Smooth muscle cell (in vitro differentiated cells): ENCODE measurements around the gene GAB2. TPM values are rescaled to one million over a fixed set of nuclear protein-coding genes. Genes with fewer than 3 reads are reported as not detected.

Experiments used
- DNase-seq: peaks from one replicate; lab custom pipeline; 2025; ENCODE audit not compliant: unreplicated experiment; lab: John Stamatoyannopoulos, UW
- H2AFZ ChIP-seq: fragments of 200-600 bp; sonication (generic); 2 replicates; pipeline ENCODE4 v1.6.0; 2016; ENCODE audit warnings: antibody characterized with exemption, low read depth, mild to moderate bottlenecking
- H3F3A ChIP-seq: fragments of 200-600 bp; sonication (generic); 2 replicates; pipeline ENCODE4 v1.6.0; 2017; ENCODE audit warnings: antibody characterized with exemption, low read depth
- H3K27ac ChIP-seq: fragments of 200-600 bp; sonication (generic); 2 replicates; pipeline ENCODE4 v1.5.1; 2016; ENCODE audit warnings: low read depth, mild to moderate bottlenecking
- H3K27me3 ChIP-seq: fragments of 200-600 bp; sonication (generic); 2 replicates; pipeline ENCODE4 v1.6.1; 2016; ENCODE audit warnings: low read depth, mild to moderate bottlenecking
- H3K36me3 ChIP-seq: fragments of 200-600 bp; sonication (generic); 2 replicates; pipeline ENCODE4 v1.5.1; 2016; ENCODE audit warnings: low read depth
- H3K4me1 ChIP-seq: fragments of 200-600 bp; sonication (generic); 2 replicates; pipeline ENCODE4 v1.5.1; 2016; ENCODE audit warnings: low read depth
- H3K4me2 ChIP-seq: fragments of 200-600 bp; sonication (generic); 2 replicates; pipeline ENCODE4 v1.6.0; 2016; ENCODE audit warnings: mild to moderate bottlenecking
- H3K4me3 ChIP-seq: fragments of 200-600 bp; sonication (generic); 2 replicates; pipeline ENCODE4 v1.5.1; 2016; ENCODE audit warnings: mild to moderate bottlenecking
- H3K79me2 ChIP-seq: fragments of 200-600 bp; sonication (generic); 2 replicates; pipeline ENCODE4 v1.6.0; 2016; ENCODE audit warnings: low read depth, mild to moderate bottlenecking
- H3K9ac ChIP-seq: fragments of 200-600 bp; sonication (generic); 2 replicates; pipeline ENCODE4 v1.6.0; 2016; ENCODE audit warnings: low read depth
- H3K9me3 ChIP-seq: fragments of 200-600 bp; sonication (generic); replicated peaks from 2 replicates; pipeline ENCODE4 v1.5.1; 2016; ENCODE audit warnings: low read depth
- H4K20me1 ChIP-seq: fragments of 200-600 bp; sonication (generic); 2 replicates; pipeline ENCODE4 v1.6.0; 2016; ENCODE audit warnings: low read depth
- WGBS: methylation state at CpG from one replicate; pipeline ENCODE4 v1.1.7; 2016; ENCODE audit warnings: low lambda C conversion rate; 5-methylcytosine and 5-hydroxymethylcytosine counted together
- polyA plus RNA-seq: library from polyadenylated mRNA; unstranded; fragments of >200 nt; fragmentation: Nextera tagmentation; extraction: Ambion mirVana; gene quantifications from 2 replicates; pipeline ENCODE4 v1.2.1, GENCODE V29; 2016
- total RNA-seq: library from RNA; depleted of rRNA; stranded (reverse); fragments of >200 nt; gene quantifications from 2 replicates; pipeline ENCODE4 v1.2.3, GENCODE V29; 2014
- TF ChIP-seq, protein P1 (sequence below): fragments of 200-600 bp; sonication (generic); IDR thresholded peaks from 2 replicates; pipeline ENCODE4 v1.5.1; 2017; ENCODE audit warnings: borderline replicate concordance, mild to moderate bottlenecking, antibody characterized with exemption; ENCODE audit not compliant: insufficient read depth, poor library complexity, severe bottlenecking

GAB2 gene
- total and polyA plus RNA-seq, 2 experiments from 2014 or later = 4.2 to 9.7 TPM

DNA sequence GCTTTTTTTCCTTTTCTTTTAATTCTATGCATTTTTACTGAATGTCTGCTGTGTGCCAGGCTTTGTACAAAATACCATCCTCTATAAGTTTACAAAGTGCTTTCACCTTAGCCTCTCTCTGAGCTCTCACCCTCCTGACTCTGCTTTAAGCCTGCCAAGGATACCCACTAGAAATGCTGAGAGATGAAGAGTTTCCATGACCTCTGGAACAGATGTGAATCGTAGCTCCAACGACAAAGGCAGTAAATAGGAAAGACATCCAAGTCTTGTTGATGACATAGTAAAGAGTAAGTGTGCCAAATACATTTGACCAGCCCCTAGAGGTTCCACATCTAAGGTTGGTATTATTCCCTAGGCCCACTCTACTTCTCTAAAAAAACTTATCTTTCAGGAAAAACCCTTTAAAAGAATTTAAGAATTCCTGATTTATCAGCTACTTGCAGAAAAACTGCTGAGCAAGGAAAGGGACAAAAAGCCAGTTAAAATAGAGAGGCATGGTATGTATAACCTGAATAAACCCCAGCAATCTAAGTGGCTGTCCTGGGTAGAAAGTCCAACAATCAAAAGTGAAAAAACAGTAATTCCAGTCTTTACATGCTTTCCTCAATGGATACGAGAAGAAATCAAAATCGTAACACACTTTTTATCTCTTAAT, 45.4 kb downstream of the GAB2 start:
- TF ChIP-seq, protein P1, sequence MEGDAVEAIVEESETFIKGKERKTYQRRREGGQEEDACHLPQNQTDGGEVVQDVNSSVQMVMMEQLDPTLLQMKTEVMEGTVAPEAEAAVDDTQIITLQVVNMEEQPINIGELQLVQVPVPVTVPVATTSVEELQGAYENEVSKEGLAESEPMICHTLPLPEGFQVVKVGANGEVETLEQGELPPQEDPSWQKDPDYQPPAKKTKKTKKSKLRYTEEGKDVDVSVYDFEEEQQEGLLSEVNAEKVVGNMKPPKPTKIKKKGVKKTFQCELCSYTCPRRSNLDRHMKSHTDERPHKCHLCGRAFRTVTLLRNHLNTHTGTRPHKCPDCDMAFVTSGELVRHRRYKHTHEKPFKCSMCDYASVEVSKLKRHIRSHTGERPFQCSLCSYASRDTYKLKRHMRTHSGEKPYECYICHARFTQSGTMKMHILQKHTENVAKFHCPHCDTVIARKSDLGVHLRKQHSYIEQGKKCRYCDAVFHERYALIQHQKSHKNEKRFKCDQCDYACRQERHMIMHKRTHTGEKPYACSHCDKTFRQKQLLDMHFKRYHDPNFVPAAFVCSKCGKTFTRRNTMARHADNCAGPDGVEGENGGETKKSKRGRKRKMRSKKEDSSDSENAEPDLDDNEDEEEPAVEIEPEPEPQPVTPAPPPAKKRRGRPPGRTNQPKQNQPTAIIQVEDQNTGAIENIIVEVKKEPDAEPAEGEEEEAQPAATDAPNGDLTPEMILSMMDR = no peak
- WGBS = 71% methylated on average over 4 of the region's 4 CpGs
- H3K27me3 ChIP-seq = no peaks in the 10 kb centered on the region

DNA sequence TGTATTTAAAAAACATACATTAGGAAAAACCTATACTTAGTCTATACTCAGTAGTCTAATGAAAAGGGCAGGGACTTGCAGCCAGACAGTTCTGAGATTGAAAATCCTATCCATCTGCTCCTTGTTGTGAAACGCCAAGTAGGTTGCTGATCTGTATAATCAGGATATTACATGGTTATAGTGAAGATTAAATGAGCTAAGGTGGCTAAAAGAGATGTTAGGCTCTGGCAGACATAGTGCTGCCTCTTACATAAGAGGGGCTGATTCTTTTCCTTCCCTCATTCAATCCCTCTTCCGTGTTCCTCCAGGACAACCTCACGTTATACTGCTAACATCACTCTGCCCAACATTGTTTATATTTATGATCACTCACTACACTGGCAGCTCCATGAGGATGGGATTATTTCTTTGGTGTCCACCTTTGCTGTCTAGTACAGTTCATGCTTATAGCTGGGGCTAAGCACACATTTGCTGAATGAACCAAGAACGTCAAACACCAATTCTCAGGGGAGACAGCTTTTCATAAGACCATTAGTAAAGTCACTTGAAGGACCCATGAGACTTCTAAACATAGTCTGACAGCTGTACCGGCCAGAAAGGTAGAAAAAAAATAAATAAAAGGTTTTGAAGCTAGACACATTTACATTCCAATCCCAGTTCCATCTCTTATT, 46.3 kb downstream of the GAB2 start:
- H3F3A ChIP-seq = no peaks in the 10 kb centered on the region
- peak overlapping the region; percentile 1 for H3K9ac ChIP-seq
- peaks cover 32% of the 10 kb centered on the region for H3K4me1 ChIP-seq
- peaks cover 66% of the 10 kb centered on the region for H3K79me2 ChIP-seq
- H3K9me3 ChIP-seq = no peaks in the 10 kb centered on the region
- H2AFZ ChIP-seq = peak overlapping the region; percentile 65
- H3K27me3 ChIP-seq = no peaks in the 10 kb centered on the region
- TF ChIP-seq, protein P1 = no peak
- H3K27ac ChIP-seq = peak overlapping the region; percentile 47
- no peak overlapping the region for H3K4me3 ChIP-seq
- peak overlapping the region; percentile 69 for H3K4me2 ChIP-seq
- H4K20me1 ChIP-seq = no peaks in the 10 kb centered on the region
- no peaks in the 10 kb centered on the region for H3K36me3 ChIP-seq
- WGBS = 70% methylated on average over 5 of the region's 5 CpGs
- DNase-seq = no peak

More for the DNA sequence above, 45.4 kb downstream of the GAB2 start:
- H3K9ac ChIP-seq = no peak overlapping the region
- peaks cover 28% of the 10 kb centered on the region for H3K4me1 ChIP-seq
- no peaks in the 10 kb centered on the region for H3K36me3 ChIP-seq
- H2AFZ ChIP-seq = no peak overlapping the region
- no peaks in the 10 kb centered on the region for H4K20me1 ChIP-seq
- no peak for DNase-seq
- no peak overlapping the region for H3K4me3 ChIP-seq
- no peak overlapping the region for H3K4me2 ChIP-seq
- no peaks in the 10 kb centered on the region for H3K9me3 ChIP-seq
- H3F3A ChIP-seq = no peaks in the 10 kb centered on the region
- H3K79me2 ChIP-seq = peaks cover 68% of the 10 kb centered on the region
- H3K27ac ChIP-seq = no peak overlapping the region

DNA sequence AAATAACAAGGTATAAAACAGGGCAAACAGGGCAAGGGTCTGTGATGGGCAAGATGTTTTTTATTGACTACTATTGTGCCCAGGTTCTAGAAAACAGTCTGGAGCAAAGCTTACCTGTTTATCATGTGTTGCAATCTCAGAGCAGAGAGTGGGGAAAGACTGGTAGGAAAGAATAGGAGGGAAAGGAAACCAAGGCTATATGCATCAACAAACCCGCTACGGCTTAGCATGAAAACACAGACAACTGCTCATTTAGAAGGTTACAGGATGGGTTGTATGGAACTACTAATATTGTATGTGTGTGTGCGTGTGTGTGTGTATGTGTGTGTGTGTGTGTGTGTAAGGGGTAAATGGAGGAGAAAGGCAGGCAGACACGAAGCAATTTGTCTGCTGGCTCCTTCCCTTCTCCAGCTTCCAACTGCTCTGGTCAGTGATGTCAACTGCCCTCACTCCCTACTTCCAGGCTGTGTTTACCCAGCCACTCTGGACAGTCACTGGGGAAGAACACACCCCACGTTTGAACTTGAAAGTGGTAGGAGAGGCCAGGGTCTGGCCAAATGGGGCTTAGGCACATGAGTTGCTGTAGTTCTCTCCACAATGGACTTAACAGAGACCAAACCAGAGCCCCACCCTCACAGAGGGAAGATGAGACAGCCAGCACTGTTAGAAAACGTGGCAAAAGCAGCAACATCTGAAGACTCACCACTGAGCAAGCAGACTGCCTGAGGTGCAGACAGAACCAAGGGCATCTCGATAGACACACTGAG, 47.0 kb downstream of the GAB2 start:
- peak overlapping the region; percentile 65 for H2AFZ ChIP-seq
- DNase-seq = no peak

More for the DNA sequence above, 47.0 kb downstream of the GAB2 start:
- Histone ChIP-seq H3K27me3 (no peaks in the 10 kb centered on the region), H3K4me2 (peak overlapping the region; percentile 69), H3K27ac (peak overlapping the region; percentile 47), H3K9ac (no peak overlapping the region), H3F3A (no peaks in the 10 kb centered on the region), H4K20me1 (no peaks in the 10 kb centered on the region), H3K79me2 (peaks cover 67% of the 10 kb centered on the region), H3K4me3 (no peak overlapping the region), H3K9me3 (no peaks in the 10 kb centered on the region), H3K36me3 (no peaks in the 10 kb centered on the region), H3K4me1 (peaks cover 39% of the 10 kb centered on the region)
- TF ChIP-seq, protein P1 = no peak
- 43% methylated on average over 7 of the region's 7 CpGs for WGBS
